K562 (cell line): ENCODE results near the gene NUDT22. TPM values are rescaled to one million over a fixed set of nuclear protein-coding genes. Genes with fewer than 3 reads are reported as not detected.

Source experiments
- DMBX1 ChIP-seq: fragments of 250-450 bp; sonication (Bioruptor Pico); IDR thresholded peaks from 2 replicates; pipeline ENCODE4 v1.8.0; 2022; ENCODE audit warnings: inconsistent platforms, mild to moderate bottlenecking, moderate library complexity, borderline replicate concordance
- DPF2 ChIP-seq: fragments of 450-650 bp; IDR thresholded peaks from 2 replicates; pipeline ENCODE4 v1.6.1; 2016
- HNRNPLL ChIP-seq: fragments of 200-400 bp; formaldehyde crosslinking; IDR thresholded peaks from 2 replicates; pipeline ENCODE4 v1.6.1; 2017; ENCODE audit warnings: low read length, low read depth, mild to moderate bottlenecking; ENCODE audit not compliant: poor library complexity, severe bottlenecking
- MCM5 ChIP-seq: fragments of 450-650 bp; IDR thresholded peaks from 2 replicates; pipeline ENCODE4 v1.6.1; 2016; ENCODE audit warnings: low read depth
- MGA ChIP-seq: fragments of 450-650 bp; IDR thresholded peaks from 2 replicates; pipeline ENCODE4 v1.6.1; 2016; ENCODE audit warnings: mild to moderate bottlenecking, moderate library complexity
- NFIC ChIP-seq: fragments of 450-650 bp; IDR thresholded peaks from 2 replicates; pipeline ENCODE4 v1.6.1; 2017; ENCODE audit warnings: mild to moderate bottlenecking, inconsistent platforms
- PML ChIP-seq: IDR thresholded peaks from 2 replicates; pipeline ENCODE4 v1.6.1; 2012; ENCODE audit warnings: low read length, inconsistent platforms
- ZFX ChIP-seq: sonication (generic); formaldehyde crosslinking; IDR thresholded peaks from 2 replicates; pipeline ENCODE4 v1.8.0; 2022; ENCODE audit warnings: mild to moderate bottlenecking, missing genetic modification reagents, moderate library complexity
- ZNF133 ChIP-seq: fragments of 250-450 bp; sonication (Bioruptor Pico); IDR thresholded peaks from 2 replicates; pipeline ENCODE4 v1.4.0; 2020; ENCODE audit warnings: mild to moderate bottlenecking
- ZNF589 ChIP-seq: fragments of 200-800 bp; sonication (Bioruptor generic); IDR thresholded peaks from 2 replicates; pipeline ENCODE4 v1.6.1; 2016; ENCODE audit warnings: low read depth, missing genetic modification characterization, missing compliant biosample characterization
- polyA plus RNA-seq, 8 experiments: library from polyadenylated mRNA; depleted of rRNA in 4 of 8; stranded (reverse) in 5 of 8; unstranded in 3 of 8; fragments of >200 nt; fragmentation: Nextera tagmentation in 2 of 8; fragmentation: Illumina TruSeq in 1 of 8; extraction: Ambion mirVana in 2 of 8; extraction: Trizol in 1 of 8; gene quantifications; 2 replicates each; pipeline versions ENCODE4 v1.2.1 to v1.2.3, GENCODE V29; 2011 to 2014; ENCODE audit warnings: inconsistent platforms in 1 of 8, missing spikeins in 1 of 8
- total RNA-seq, 7 experiments: library from RNA; depleted of rRNA in 6 of 7; stranded (reverse); fragments of >200 nt in 6 of 7; fragmentation: Illumina TruSeq in 2 of 7; extraction: Trizol in 2 of 7; gene quantifications; 2 replicates each; pipeline versions ENCODE4 v1.2.1 to v1.2.3, GENCODE V29; 2011 to 2021; ENCODE audit warnings: low replicate concordance in 1 of 7
- TF ChIP-seq, protein P1 (sequence below), 2 experiments: fragments of 200-800 bp in 1 of 2; sonication (Bioruptor generic) in 1 of 2; sonication (generic) in 1 of 2; formaldehyde crosslinking in 1 of 2; IDR thresholded peaks in 1 of 2; conservative IDR thresholded peaks in 1 of 2; 2 replicates each; pipeline versions ENCODE4 v1.5.0 to v1.6.1; 2016 to 2020; ENCODE audit warnings: missing compliant biosample characterization in 1 of 2, missing genetic modification characterization in 1 of 2, missing genetic modification reagents in 1 of 2
- TF ChIP-seq, protein P2 (sequence below): fragments of 450-650 bp; conservative IDR thresholded peaks from 2 replicates; pipeline ENCODE4 v1.6.1; 2016; ENCODE audit warnings: missing genetic modification characterization, low read depth, mild to moderate bottlenecking, control low read depth, missing compliant biosample characterization

The NUDT22 gene
- total and polyA plus RNA-seq, 9 of the 15 experiments (the other 6 are each of a cell fraction or from before 2014, with no cell fraction given): 6.3 to 92.6 (median 37.4) TPM

GRCh38 chr11:64247729-64248531 lies 21.9 kb downstream of the NUDT22 start (continued):
- no peak for TF ChIP-seq MGA
- peak; percentile 70 for TF ChIP-seq ZFX (CRISPR knock-in tag)
- TF ChIP-seq HNRNPLL: peak; percentile 17
- TF ChIP-seq ZNF133 (CRISPR knock-in tag): no peak
- peak; percentile 48 for TF ChIP-seq NFIC
- TF ChIP-seq, protein P1, sequence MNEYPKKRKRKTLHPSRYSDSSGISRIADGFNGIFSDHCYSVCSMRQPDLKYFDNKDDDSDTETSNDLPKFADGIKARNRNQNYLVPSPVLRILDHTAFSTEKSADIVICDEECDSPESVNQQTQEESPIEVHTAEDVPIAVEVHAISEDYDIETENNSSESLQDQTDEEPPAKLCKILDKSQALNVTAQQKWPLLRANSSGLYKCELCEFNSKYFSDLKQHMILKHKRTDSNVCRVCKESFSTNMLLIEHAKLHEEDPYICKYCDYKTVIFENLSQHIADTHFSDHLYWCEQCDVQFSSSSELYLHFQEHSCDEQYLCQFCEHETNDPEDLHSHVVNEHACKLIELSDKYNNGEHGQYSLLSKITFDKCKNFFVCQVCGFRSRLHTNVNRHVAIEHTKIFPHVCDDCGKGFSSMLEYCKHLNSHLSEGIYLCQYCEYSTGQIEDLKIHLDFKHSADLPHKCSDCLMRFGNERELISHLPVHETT (CRISPR knock-in tag; conservative IDR thresholded peaks at IDR 0.05 in 1 of 2, IDR thresholded peaks at IDR 0.05 in 1 of 2): no peak
- TF ChIP-seq MCM5: no peak
- TF ChIP-seq DMBX1 (CRISPR knock-in tag): 0 out of 2 replicates have a peak, but pooled peaks have one; percentile 17
- TF ChIP-seq ZNF589: 0 out of 2 replicates have a peak, but pooled peaks have one; percentile 1
- 0 out of 2 replicates have a peak, but pooled peaks have one; percentile 24 for TF ChIP-seq PML
- 0 out of 2 replicates have a peak, but pooled peaks have one; percentile 14 for TF ChIP-seq DPF2
- TF ChIP-seq, protein P2, sequence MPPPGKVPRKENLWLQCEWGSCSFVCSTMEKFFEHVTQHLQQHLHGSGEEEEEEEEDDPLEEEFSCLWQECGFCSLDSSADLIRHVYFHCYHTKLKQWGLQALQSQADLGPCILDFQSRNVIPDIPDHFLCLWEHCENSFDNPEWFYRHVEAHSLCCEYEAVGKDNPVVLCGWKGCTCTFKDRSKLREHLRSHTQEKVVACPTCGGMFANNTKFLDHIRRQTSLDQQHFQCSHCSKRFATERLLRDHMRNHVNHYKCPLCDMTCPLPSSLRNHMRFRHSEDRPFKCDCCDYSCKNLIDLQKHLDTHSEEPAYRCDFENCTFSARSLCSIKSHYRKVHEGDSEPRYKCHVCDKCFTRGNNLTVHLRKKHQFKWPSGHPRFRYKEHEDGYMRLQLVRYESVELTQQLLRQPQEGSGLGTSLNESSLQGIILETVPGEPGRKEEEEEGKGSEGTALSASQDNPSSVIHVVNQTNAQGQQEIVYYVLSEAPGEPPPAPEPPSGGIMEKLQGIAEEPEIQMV (tag): no peak
